ENCODE measurements around the gene DEFB129. TPM values are rescaled to one million over a fixed set of nuclear protein-coding genes. Genes with fewer than 3 reads are reported as not detected.
"Not testable (repeated sequence)": the region's sequence is repeated elsewhere in the genome, so short reads cannot be mapped to it uniquely, and the experiment has no call there.

Gene DEFB129
- total RNA-seq, 1 donor from 2014 or later = not detected

DNA sequence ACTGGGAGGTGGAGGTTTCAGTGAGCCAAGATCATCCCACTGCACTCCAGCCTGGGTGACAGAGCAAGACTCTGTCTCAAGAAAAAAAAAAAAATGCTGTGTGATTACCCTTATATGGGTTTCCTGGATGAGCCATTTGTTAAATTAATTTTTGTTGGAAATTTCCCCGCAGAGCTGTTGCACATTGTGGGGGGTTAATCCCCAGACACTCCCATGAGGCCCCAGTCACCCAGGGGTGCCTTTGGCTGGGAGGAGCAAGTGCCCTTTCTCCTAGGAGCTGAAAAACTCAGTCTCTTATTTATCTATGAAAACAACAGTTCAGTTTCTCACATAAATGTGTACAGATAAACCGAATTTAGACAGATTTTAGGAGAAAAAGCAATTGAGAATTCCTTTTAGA lies 25.7 kb downstream of the DEFB129 start:
- intact Hi-C loops (cut with micrococcal nuclease) = no loop called here

DNA sequence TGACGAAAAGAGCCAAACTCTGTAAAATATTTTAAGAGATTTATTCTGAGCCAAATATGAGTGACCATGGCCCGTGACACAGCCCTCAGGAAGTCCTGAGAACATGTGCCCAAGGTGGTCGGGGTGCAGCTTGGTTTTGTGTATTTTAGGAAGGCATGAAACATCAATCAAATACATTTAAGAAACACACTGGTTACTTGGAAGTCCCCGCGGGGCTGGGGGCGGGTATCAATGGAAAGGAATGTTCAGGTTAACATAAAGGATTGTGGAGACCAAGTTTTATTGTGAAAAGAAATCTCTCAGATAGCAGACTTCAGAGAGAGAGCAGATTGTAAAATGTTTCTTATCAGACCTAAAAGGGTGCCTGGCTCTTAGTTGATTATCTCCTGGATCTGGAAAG lies 26.4 kb downstream of the DEFB129 start:
- intact Hi-C loops (cut with micrococcal nuclease) = not testable (repeated sequence)

DNA sequence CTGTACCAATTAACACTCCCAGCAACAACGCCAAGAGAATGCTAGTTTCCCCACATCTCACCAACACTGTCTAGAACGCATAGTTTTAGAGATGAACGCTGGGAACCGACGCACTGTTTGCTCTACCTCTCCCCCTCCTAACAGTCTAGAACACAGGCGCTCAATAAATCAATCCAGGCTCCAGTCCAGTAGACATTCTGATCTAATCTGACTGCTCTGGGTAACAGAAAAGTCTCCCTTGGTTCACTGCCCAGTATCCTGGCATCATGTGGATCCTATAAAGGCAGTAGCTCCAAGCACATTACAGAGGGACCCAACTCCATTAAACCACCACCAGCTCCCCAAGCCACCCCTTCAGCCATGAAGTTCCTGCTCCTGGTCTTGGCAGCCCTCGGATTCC lies 30.4 kb downstream of the DEFB129 start, which contains the start of gene DEFB132:
DEFB132 (plus strand) TSS at position 306 of the 400 bp plus-strand sequence; CDS start at position 361, 55 bp downstream.
- intact Hi-C loops (cut with micrococcal nuclease) = no loop called here

DNA sequence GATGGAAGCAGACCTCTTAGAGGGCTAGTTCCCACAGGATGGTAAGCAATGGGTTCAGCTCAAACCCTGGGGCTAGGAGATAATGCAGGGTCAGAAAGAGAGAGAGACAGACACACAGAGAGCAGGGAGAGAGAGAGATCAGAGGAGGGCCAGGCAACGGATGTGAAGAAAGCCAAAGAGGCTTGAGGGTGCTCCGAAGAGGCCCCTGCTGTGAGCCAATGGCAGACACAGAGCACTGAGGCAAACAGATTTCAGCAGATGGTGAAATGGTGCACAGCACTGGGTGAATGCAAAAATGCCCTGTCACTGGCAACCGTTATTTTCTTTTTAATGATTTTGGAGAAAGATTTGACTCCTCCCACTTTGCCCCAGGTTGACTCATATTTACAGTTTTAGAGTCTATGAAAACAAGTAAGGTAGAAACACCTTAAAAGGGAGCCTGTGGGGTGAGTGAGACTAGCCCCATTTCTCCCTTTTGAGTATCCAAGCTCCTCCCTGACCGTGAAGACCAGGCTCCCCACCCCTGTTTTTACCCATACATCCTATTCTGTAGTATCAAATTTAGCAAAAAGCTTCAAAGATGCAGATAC lies 31.3 kb downstream of the DEFB129 start:
- intact Hi-C loops (cut with micrococcal nuclease) = no loop called here

DNA sequence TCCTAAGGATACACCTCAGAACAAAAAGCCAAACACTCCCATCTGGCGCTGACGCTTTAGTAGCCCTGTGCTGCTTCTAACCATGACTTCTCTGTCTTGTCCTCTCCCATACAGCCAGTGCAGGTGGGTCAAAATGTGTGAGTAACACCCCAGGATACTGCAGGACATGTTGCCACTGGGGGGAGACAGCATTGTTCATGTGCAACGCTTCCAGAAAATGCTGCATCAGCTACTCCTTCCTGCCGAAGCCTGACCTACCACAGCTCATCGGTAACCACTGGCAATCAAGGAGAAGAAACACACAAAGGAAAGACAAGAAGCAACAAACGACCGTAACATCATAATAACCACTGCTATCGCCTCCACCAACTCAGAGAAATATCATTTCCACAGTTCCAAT lies 31.9 kb downstream of the DEFB129 start:
- intact Hi-C loops (cut with micrococcal nuclease) = no loop called here

DNA sequence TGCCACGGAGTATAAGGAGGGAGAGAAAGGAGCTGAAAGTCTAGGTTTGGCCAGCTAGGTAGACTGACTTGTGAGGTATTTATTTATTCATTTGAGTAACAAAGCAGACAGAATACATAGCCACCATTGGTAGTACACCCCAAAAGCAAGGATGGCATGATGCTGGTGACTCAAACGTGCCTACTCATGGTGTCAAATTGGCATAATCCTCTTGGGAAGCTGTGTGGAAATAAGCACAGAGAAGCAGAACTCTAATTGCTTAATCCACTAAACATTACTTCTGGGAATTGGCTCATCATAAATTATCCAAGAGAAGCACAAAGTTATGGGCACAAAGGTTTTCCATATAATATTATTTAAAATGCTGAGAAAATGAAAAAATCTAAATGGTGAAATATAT lies 32.9 kb downstream of the DEFB129 start:
- intact Hi-C loops (cut with micrococcal nuclease) = no loop called here

DNA sequence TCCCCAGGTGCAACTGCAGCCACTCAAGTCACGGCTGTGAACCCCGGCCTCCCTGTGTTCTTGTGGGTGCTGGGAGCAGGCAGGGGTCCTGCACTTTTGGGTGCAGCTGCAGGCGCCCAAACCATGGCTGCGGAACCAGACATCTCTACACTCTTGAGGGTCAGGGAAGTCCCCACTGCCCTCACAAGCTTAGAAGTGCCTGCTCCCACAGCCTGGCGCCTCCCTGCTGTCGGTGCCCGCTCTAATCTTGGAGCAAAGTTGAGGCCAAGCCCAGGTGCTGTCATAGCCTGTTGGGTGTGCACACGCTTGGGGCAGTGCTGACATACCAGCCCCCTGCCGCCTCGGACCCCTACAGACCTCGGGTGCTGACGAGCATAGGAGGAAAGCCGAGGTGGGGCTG lies 36.6 kb downstream of the DEFB129 start:
- intact Hi-C loops (cut with micrococcal nuclease) = no loop called here

DNA sequence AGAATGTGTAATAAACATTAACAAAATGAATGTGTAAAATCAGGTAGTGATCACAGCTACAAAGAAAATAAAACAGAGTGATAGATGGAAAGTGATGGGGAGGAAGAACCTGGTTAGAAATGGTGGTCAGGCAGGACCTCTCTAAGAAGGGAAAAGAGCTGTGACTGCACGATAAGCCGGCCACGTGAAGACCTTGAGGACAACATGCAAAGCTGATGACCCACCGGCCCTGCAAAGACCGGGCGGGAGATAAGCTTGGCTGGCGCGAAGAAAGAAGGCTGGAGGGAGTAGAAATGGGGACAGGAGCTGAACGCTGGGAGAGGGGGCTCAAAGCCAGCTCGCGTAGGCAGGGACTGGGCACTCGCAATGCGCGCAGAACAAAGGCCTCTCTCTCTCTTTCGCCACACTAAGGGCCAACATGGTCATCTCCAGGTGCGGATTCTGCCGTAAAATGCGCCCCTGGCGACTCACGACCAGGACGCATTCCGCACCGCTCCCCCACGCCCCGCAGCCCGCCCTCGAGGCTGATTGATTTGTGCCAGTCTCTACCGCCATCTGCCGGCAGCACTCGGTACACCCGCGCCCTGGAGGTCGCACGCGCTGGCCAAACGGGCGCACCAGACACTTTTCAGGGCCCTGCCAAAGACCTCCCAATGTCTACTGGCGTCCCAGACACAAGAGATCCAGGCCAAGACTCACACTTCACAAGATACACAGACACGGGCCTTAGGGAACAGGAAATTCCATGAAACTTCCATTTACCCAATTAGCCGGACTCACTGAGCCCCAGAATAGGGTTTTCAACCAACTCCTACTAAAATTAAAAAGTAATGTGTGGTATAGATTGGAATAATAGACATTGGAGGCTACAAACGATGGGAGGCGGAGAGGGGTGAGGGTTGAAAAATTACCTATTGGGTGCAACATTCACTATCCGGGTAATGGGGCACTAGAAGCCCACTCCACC lies 39.8 kb downstream of the DEFB129 start:
- intact Hi-C loops (cut with micrococcal nuclease) = loop anchor here (1.0 kb wide), 2 partner anchors 58 to 63 kb away; no protein-coding TSS in a partner anchor

DNA sequence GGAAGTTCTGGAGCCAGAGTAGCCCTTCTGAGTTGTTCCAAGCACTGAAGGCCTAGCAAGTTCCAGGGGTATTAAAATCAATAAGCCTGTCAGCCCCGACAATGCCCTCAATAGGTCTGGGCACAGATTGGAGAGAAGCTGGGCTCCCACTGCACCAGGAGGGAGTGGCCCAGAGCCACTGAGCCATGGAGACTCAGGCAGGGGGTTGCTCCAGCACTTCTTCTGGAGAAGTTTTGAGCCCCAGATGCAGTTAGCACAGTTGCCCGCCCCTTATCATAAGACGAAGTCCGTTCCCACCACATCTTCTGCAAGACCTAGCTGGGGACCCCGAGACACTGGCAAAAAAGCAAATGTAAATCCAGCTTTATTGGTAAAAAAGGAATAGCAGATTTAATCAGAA lies 43.5 kb downstream of the DEFB129 start:
- intact Hi-C loops (cut with micrococcal nuclease) = no loop called here

DNA sequence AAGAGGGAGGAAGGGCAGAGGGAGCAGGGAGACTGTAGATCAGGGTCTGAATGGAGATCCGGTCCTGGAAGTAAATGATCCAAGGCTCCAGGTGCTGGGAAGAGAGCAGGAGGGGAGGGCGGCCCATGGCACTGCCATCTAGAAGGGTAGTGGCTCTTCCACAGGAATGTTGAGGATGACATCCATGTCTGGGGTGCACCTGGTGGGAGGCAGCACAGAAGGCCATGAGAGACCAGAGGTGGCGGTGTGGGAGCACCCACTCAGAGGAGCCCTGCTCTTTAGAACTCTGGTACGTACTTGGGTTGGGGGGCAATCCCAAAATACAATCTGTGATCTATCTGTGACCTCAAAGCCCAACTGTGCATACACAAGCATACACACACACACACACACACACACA lies 44.0 kb downstream of the DEFB129 start:
- intact Hi-C loops (cut with micrococcal nuclease) = no loop called here

DNA sequence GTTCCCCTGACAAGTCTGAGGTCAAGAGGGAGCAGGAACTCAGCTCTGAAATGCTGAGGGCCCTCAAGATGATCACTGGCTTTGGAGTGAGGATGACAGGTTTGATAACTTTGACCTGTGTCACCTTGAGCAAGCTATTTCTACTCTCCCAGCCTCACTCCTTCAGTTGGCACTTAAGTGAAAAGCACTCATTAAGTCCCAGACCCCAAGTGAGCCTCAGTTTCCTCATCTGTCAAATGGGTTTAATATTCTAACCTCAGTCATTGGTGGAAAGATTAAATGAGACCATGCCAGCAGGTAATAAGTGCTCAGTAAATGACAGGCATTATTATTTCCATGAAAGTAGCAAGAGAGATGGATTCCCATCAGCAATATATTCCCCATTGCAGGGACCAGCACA lies 44.5 kb downstream of the DEFB129 start:
- intact Hi-C loops (cut with micrococcal nuclease) = no loop called here

DNA sequence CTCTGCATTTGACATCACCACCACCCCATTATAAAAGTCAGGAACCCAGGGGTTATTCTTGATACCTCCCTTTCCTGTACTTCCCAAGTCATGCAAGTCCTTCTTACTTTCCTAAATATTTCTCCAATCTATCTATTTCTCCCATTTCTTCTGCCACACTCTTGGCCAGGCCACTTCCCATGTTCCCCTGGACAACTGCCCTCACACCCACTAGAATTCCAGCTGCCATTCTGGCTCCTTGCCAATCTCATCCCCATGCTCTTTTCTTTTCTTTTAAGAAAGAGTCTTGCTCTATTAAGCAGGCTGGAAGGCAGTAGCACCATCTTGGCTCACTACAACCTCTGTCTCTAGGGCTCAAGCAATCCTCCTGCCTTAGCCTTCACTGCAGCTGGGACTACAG lies 45.7 kb downstream of the DEFB129 start:
- intact Hi-C loops (cut with micrococcal nuclease) = no loop called here

DNA sequence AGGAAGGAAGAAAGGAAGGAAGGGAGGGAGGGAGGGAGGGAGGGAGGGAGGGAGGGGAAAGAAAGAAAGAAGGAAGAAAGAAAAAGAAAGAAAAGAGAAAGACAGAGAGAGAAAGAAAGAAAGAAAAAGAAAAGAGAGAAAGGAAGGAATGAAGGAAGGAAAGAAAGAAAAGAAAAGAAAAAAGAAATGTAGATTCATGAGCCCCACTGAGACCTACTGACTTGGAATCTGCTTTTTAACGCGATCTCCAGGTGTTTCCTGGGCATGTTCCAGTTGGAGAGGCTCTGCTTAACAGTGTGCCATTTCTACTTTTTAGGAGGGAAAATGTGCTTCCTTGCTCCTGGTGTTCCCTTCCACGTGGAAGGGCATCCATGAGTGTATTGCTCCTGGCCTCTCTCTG lies 46.8 kb downstream of the DEFB129 start:
- intact Hi-C loops (cut with micrococcal nuclease) = no loop called here

DNA sequence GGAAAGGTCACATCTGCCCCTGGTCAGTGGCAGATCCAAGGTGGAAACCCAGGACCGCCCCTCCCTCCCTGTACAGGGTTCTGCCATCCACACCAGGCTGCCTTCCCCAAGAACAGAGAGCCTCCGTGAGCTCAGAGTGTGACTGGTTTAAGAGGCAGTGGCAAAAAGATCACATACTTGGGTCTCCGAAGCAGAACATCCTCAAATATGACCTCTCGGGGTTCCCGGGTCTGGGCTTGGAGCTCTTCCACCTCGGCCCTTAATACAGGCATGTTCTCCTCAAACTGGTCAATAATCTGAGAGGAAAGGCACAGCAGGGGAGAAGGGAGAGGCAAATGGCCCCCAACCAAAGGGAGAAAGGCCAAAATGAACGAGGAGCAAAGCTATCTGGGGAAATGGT lies 48.7 kb downstream of the DEFB129 start:
- intact Hi-C loops (cut with micrococcal nuclease) = no loop called here

DNA sequence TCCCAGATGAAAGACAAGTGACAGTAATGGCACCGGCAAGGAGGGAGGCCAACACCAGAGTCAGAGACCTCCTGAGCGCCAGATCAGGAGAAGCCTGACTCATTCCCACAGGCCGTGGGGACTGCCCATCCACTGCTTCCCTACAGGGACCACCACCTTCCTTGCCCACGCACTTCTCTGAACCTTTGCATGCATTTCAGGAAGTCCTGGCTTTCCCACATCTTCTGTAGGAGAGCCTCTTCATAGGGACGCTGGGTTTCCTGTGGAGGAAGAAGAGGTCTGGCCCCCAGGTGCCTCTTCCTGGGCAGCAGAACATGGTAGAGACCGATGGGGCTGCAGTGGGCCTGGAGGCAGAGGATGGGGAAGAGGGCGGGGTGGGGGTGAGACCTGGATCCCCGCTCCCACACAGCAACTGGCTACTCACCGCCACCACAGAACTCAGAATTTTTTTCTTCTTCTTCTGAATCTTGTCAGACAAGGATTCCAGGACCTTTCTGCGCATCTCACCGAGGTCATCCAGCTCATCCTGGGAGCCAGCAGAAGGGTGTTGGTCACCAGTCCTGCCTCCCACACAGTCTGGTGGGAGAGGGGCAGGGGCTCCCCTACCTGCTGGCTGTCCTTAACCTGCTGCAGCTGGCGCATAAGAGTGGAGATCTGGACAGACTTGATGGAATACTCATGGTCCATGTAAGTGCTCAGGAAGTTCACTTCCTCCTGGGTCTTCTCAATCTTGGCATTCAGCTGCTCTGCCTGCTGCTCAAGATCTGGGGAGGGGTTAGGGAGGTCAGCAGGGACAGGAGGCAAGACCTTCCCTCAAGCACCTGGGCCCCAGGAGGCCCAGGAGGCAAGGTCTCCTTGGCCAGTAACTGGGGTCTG lies 49.8 kb downstream of the DEFB129 start:
- intact Hi-C loops (cut with micrococcal nuclease) = no loop called here

DNA sequence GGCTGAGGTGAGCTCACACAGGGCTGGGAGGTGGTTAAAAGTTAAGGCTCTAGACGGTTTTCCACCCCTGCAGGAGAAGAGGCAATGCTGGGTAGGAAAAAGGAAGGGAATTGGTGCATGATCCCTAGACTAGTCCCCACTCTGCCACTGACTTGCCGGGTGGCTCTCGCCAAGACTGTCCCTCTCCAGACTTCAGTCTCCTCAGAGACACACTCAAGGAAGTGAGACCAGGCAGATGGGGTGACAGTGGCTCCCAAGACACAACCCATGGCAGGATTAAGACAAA lies 50.4 kb downstream of the DEFB129 start:
- intact Hi-C loops (cut with micrococcal nuclease) = no loop called here

DNA sequence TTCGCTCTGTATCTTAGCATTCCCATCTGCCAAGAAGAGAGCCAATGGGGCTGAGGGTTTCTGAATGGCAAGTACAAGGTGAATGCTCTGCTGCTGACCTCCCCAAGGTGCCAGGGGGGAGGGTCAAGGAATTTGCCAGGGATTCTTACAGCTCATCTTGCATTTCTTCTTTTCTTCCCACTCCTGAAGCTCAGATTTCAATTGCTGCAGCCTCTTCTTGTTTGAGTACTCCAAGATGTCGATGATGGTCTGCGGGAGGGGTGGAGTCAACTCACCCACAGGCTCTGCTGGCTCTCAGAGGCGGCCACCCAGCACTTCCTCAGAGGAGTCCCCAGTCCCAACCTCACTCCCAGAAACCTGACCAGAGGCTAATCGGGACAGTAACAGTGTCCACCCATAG lies 51.1 kb downstream of the DEFB129 start:
- intact Hi-C loops (cut with micrococcal nuclease) = no loop called here

DNA sequence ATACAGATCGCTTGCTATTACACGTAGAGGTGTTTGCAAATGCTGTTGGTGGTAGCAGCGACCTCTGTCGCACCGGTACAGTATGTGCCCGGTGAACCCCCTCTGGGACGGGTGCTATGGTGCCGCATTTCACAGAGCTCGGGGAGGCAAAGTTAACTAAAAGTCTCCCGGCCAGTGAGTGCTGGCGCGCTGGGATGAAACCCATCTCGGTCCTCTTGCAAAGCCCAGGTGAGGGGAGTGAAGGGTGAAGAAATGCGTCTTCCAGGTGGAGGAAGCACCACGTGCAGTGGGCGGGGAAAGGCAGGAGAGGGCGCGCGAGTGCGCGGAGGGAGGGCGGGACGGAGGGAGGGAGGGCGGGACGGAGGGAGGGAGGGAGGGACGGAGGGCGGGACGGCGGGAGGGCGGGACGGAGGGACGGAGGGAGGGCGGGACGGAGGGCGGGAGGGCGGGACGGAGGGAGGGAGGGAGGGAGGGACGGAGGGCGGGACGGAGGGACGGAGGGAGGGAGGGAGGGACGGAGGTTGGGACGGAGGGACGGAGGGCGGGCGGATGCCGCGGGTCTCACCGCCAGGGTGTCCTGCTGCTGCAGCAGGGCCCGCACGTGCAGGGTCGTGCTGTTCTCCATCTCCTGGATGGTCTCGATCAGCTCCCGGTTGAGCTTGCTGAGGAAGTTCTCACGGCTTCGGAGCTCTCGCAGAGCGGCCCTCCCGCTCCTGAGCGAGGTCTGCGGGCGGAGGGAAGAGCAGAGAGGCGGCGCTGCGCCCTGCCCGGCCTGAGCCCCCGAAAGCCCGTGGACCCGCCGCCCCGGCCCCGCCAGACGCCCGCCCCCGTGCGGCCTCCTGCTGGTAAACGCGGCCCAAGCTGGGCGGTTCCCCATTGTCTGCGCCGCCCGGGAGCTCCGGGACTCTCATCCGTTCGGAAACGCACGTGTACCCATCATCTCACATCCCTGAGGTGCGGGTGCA lies 51.8 kb downstream of the DEFB129 start:
- intact Hi-C loops (cut with micrococcal nuclease) = no loop called here

Measured in T-helper 2 cell treated with Interferon-gamma antibody and Interleukin-4, amounts not matched to agents 100 ng/mL and 5 ng/mL, for 36 hours (primary cell).